Measurements from ENCODE around the gene ZNF155.

The ZNF155 gene

GRCh38 chr19:44003461-44004009, 19.5 kb downstream of the ZNF155 start:
- no peak for DNase-seq (ENCODE audit: low spot score)

GRCh38 chr19:44005973-44006372, 22.0 kb downstream of the ZNF155 start:
- DNase-seq (ENCODE audit: low spot score), result no peak

GRCh38 chr19:44007473-44007872, 23.5 kb downstream of the ZNF155 start:
- DNase-seq (ENCODE audit: low spot score), result no peak

- DNase-seq (ENCODE audit: low spot score), result no peak
These were observed 26.5 kb downstream of the ZNF155 start for GRCh38 chr19:44010468-44010867.

- no peak for DNase-seq (ENCODE audit: low spot score)
These were observed 35.5 kb downstream of the ZNF155 start for GRCh38 chr19:44019498-44019897.

GRCh38 chr19:44021221-44021620, 37.2 kb downstream of the ZNF155 start:
- no peak for DNase-seq (ENCODE audit: low spot score)

GRCh38 chr19:44024900-44025216, 40.9 kb downstream of the ZNF155 start:
- no peak for DNase-seq (ENCODE audit: low spot score)

GRCh38 chr19:44025217-44025936, 41.4 kb downstream of the ZNF155 start, which contains the start of gene ZNF222:
TSS of gene ZNF222 (plus strand) at chr19:44025379. CDS start at chr19:44025437, 58 bp downstream.
- peak; percentile 20 for DNase-seq (ENCODE audit: low spot score)

- DNase-seq (ENCODE audit: low spot score), result no peak
These were observed 42.6 kb downstream of the ZNF155 start for GRCh38 chr19:44026622-44027021.

- no peak for DNase-seq (ENCODE audit: low spot score)
These were observed 48.1 kb downstream of the ZNF155 start for GRCh38 chr19:44032001-44032610.

GRCh38 chr19:44042147-44042546, 58.2 kb downstream of the ZNF155 start:
- no peak for DNase-seq (ENCODE audit: low spot score)

Data from HuH-7.5 (cell line).